ENCODE data around the gene SCGN. TPM values are rescaled to one million over a fixed set of nuclear protein-coding genes. Genes with fewer than 3 reads are reported as not detected.

The SCGN gene, protein sequence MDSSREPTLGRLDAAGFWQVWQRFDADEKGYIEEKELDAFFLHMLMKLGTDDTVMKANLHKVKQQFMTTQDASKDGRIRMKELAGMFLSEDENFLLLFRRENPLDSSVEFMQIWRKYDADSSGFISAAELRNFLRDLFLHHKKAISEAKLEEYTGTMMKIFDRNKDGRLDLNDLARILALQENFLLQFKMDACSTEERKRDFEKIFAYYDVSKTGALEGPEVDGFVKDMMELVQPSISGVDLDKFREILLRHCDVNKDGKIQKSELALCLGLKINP
- total RNA-seq: not detected in 2 replicates

DNA sequence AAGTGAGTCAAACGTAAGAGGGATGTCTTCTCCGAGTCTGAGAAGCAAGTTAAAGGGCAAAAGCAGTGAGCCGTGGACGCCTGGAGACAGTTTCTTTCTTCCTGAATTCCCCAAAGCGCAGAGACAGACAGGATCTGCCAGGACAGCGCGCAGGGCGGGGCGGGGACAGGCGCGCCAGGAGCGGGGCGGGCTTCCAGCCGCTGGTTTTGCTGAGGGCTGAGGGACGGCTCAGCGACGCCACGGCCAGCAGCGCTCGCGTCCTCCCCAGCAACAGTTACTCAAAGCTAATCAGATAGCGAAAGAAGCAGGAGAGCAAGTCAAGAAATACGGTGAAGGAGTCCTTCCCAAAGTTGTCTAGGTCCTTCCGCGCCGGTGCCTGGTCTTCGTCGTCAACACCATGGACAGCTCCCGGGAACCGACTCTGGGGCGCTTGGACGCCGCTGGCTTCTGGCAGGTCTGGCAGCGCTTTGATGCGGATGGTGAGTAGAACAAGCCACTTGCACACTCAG, at the start of gene SCGN:
Gene SCGN, plus strand, starts transcription at position 209 of the 509 bp plus-strand sequence. Its CDS starts 189 bp downstream, at position 398.
- DNase-seq (ENCODE audit: low read depth): peak; percentile 41
- FAIRE-seq: no peak
- TF ChIP-seq, protein P1, sequence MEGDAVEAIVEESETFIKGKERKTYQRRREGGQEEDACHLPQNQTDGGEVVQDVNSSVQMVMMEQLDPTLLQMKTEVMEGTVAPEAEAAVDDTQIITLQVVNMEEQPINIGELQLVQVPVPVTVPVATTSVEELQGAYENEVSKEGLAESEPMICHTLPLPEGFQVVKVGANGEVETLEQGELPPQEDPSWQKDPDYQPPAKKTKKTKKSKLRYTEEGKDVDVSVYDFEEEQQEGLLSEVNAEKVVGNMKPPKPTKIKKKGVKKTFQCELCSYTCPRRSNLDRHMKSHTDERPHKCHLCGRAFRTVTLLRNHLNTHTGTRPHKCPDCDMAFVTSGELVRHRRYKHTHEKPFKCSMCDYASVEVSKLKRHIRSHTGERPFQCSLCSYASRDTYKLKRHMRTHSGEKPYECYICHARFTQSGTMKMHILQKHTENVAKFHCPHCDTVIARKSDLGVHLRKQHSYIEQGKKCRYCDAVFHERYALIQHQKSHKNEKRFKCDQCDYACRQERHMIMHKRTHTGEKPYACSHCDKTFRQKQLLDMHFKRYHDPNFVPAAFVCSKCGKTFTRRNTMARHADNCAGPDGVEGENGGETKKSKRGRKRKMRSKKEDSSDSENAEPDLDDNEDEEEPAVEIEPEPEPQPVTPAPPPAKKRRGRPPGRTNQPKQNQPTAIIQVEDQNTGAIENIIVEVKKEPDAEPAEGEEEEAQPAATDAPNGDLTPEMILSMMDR (IDR thresholded peaks at IDR 0.05; ENCODE audit: insufficient read depth, low read length, severe bottlenecking): no peak
- Histone ChIP-seq H3K36me3 (ENCODE audit: control insufficient read depth, insufficient read depth, low read length) (no peaks in the 10 kb centered on the region), H3K4me3 (ENCODE audit: low read depth, low read length) (peak within 1 kb of the TSS; percentile 9), H3K27me3 (ENCODE audit: control insufficient read depth, insufficient read depth, low read length) (no peaks in the 10 kb centered on the region)

DNA sequence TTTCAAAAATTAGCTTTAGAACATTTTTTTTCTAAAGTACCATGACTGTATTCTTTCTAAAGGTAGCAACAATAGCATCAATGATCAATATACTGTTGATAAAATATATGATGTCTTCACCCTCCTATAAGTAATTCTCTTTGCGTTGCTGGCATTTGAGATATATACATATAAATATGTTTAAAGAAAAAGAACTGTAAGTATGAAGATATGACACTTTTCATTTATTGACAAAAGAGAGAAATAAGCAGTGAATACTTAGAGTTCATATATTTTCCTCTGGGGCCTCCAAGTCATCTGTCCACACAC, 49.4 kb upstream of the SCGN start:
- no peak for DNase-seq (ENCODE audit: low read depth)

DNA sequence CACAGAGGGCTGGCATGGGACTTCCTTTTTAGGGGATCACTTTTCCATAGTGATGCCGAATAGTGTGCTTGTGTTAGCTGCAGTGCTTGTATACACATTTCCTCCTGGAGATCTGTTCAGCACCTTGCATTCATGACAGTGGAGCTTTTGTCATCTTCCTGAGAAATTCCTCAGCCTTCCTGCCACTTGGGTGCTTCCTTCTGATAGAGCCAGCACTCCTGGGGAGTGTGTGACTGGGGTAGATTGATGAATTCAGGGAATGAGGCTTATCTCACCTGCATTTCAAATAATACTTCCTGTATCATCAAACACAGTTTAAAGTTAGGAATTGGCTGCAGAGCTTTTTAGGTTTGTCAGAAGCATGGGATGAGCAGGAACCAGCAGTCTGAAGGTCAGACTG, 48.8 kb upstream of the SCGN start:
- DNase-seq (ENCODE audit: low read depth) (no peak), FAIRE-seq (no peak)
- Histone ChIP-seq H3K4me3 (ENCODE audit: low read depth, low read length) (no peak overlapping the region), H3K36me3 (ENCODE audit: control insufficient read depth, insufficient read depth, low read length) (peaks cover 3% of the 10 kb centered on the region), H3K27me3 (ENCODE audit: control insufficient read depth, insufficient read depth, low read length) (no peaks in the 10 kb centered on the region)
- TF ChIP-seq, protein P1 (IDR thresholded peaks at IDR 0.05; ENCODE audit: insufficient read depth, low read length, severe bottlenecking): no peak

More for the DNA sequence above, 49.4 kb upstream of the SCGN start:
- Histone ChIP-seq H3K36me3 (ENCODE audit: control insufficient read depth, insufficient read depth, low read length) (peaks cover 3% of the 10 kb centered on the region), H3K27me3 (ENCODE audit: control insufficient read depth, insufficient read depth, low read length) (no peaks in the 10 kb centered on the region), H3K4me3 (ENCODE audit: low read depth, low read length) (no peak overlapping the region)
- TF ChIP-seq, protein P1 (IDR thresholded peaks at IDR 0.05; ENCODE audit: insufficient read depth, low read length, severe bottlenecking): no peak
- no peak for FAIRE-seq

DNA sequence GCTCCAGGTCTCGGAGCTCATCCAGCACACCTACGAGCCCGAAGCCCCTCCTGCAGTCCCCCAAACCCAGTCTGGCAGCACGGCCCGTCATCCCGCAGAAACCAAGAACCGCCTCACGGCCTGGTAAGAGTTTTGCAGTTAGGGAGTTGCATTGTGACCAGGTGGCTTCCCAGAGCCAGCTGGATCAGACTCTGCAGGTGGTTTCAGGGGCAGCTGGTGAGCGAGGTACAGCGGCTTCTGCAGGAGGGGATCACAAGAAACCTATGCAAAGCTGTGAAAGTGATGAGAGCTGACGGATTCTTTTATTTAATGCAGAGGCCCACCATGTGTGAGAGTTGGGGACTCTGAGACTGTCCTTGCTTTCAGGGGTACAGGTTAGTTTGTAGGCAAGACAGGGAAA, 45.9 kb upstream of the SCGN start:
- no peaks in the 10 kb centered on the region for H3K27me3 ChIP-seq (ENCODE audit: control insufficient read depth, insufficient read depth, low read length)
- FAIRE-seq: no peak
- TF ChIP-seq, protein P1 (IDR thresholded peaks at IDR 0.05; ENCODE audit: insufficient read depth, low read length, severe bottlenecking): no peak
- H3K4me3 ChIP-seq (ENCODE audit: low read depth, low read length): no peak overlapping the region
- peaks cover 5% of the 10 kb centered on the region for H3K36me3 ChIP-seq (ENCODE audit: control insufficient read depth, insufficient read depth, low read length)
- DNase-seq (ENCODE audit: low read depth): no peak

DNA sequence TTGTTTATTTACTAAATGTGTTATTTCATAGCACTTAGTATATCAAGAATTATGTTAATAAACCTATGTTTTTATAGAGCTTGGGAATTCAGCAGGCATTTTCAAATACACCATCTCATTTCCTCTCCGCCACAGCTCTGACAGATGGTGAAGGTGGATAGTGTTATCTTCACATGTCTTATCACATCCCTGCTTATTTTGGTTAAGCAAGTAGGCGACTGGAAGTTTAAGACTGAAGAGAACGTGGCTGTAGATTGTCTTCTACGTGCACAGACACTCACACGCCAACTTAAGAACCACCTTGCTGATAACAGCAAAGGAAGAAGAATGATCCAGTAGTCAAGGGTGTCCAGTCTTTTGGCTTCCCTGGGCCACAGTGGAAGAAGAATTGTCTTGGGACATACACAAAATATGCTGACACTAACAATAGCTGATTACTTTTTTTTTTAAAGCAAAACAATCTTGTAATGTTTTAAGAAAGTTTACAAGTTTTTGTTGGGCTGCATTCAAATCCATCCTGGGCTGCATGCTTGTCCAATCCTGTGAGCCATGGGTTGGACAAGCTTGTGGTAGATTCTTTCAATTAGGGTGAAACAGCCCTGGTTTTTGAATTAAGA, 43.3 kb upstream of the SCGN start:
- no peaks in the 10 kb centered on the region for H3K27me3 ChIP-seq (ENCODE audit: control insufficient read depth, insufficient read depth, low read length)
- no peak for DNase-seq (ENCODE audit: low read depth)
- H3K36me3 ChIP-seq (ENCODE audit: control insufficient read depth, insufficient read depth, low read length): peaks cover 5% of the 10 kb centered on the region
- no peak for FAIRE-seq
- TF ChIP-seq, protein P1 (IDR thresholded peaks at IDR 0.05; ENCODE audit: insufficient read depth, low read length, severe bottlenecking): no peak
- no peak overlapping the region for H3K4me3 ChIP-seq (ENCODE audit: low read depth, low read length)
